Mammary epithelial cell (primary cell): ENCODE measurements around the gene FRMD8.
"Not testable (repeated sequence)": the region's sequence is repeated elsewhere in the genome, so short reads cannot be mapped to it uniquely, and the experiment has no call there.

Experiments used
- EZH2 ChIP-seq: IDR thresholded peaks from 2 replicates; pipeline ENCODE4 v1.6.1; 2012; ENCODE audit warnings: low read length, inconsistent platforms, borderline replicate concordance
- TF ChIP-seq, protein P1 (sequence below), 2 donors: IDR thresholded peaks in 1 of 2; conservative IDR thresholded peaks in 1 of 2; 2 replicates each; pipeline ENCODE4 v1.5.1; 2011 to 2012; ENCODE audit warnings: inconsistent platforms in 2 of 2, low read length in 2 of 2, mild to moderate bottlenecking in 2 of 2, control low read depth in 1 of 2, low read depth in 1 of 2; ENCODE audit not compliant: insufficient read depth in 1 of 2; ENCODE audit errors: extremely low read depth in 1 of 2

DNA sequence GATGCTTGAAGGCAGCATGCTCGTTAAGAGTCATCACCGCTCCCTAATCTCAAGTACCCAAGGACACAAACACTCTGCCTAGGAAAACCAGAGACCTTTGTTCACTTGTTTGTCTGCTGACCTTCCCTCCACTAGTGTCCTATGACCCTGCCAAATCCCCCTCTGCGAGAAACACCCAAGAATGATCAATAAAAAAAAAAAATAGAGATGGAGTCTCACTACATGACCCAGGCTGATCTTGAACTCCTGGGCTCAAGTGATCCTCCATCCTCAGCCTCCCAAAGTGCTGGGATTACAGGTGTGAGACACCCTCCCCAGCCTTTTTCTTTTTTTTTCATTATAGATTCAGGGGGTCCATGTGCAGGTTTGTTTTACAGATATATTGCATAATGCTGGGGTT, 65.8 kb downstream of the FRMD8 start:
- TF ChIP-seq, protein P1, sequence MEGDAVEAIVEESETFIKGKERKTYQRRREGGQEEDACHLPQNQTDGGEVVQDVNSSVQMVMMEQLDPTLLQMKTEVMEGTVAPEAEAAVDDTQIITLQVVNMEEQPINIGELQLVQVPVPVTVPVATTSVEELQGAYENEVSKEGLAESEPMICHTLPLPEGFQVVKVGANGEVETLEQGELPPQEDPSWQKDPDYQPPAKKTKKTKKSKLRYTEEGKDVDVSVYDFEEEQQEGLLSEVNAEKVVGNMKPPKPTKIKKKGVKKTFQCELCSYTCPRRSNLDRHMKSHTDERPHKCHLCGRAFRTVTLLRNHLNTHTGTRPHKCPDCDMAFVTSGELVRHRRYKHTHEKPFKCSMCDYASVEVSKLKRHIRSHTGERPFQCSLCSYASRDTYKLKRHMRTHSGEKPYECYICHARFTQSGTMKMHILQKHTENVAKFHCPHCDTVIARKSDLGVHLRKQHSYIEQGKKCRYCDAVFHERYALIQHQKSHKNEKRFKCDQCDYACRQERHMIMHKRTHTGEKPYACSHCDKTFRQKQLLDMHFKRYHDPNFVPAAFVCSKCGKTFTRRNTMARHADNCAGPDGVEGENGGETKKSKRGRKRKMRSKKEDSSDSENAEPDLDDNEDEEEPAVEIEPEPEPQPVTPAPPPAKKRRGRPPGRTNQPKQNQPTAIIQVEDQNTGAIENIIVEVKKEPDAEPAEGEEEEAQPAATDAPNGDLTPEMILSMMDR (conservative IDR thresholded peaks at IDR 0.05 in 1 of 2, IDR thresholded peaks at IDR 0.05 in 1 of 2; ENCODE audit: extremely low read depth in 1 of 2, insufficient read depth in 1 of 2, low read depth in 1 of 2, low read length in 2 of 2): not testable (repeated sequence)
- TF ChIP-seq EZH2: not testable (repeated sequence)
